HL-60 (cell line): Measurements from ENCODE around the gene CCDC127.
"Not testable (repeated sequence)": the region's sequence is repeated elsewhere in the genome, so short reads cannot be mapped to it uniquely, and the experiment has no call there.

Experiments used
- POLR2AphosphoS5 ChIP-seq: IDR thresholded peaks from 2 replicates; pipeline ENCODE4 v1.6.1; 2012; ENCODE audit warnings: low read depth
- SPI1 ChIP-seq: IDR thresholded peaks from 2 replicates; pipeline ENCODE4 v1.6.1; 2012; ENCODE audit warnings: low read depth, mild to moderate bottlenecking, borderline replicate concordance
- TF ChIP-seq, protein P1 (sequence below): IDR thresholded peaks from one replicate; pipeline ENCODE4 v1.5.1; 2011; ENCODE audit warnings: low read length, control low read depth, inconsistent platforms; ENCODE audit not compliant: insufficient read depth

DNA sequence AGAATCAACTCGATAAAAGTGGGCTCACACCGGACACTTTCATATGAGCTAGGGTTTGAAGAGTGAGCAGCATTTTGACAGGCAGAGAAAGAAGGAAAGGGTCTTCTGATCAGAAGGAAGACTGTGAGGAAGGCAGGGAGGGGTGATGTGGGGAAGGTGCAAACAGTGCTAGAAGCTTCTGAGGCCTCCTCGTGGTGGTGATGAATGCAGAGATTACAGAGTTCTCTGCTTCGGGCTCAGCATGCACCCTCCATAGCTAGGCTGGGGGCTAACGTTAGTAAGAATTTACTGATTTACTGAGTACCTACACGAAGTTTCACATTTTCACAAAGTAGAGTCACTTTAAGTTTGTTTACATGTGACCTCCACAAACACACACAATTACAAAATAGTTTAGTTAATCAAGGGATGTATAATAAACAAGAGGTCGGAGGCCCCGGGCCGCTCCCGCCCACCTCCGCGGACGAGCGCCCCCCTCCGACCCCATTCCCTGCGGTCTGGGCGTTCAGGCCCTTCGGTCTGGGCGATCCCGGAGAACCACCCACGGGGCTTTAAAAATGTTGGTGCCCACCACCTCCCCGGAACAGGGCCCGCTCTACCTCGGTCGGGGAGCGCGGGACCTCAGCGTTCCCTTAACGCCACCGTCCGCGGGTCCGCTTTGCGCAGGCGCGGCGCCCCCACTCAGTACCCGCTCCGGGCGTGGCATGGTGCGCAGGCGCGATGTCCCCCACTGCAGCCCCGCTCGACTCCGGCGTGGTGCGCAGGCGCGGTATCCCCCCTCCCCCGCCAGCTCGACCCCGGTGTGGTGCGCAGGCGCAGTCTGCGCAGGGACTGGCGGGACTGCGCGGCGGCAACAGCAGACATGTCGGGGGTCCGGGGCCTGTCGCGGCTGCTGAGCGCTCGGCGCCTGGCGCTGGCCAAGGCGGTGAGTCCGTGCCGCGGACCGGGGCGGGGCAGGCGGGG, at the start of gene CCDC127, which contains the start of gene SDHA:
- TF ChIP-seq, protein P1, sequence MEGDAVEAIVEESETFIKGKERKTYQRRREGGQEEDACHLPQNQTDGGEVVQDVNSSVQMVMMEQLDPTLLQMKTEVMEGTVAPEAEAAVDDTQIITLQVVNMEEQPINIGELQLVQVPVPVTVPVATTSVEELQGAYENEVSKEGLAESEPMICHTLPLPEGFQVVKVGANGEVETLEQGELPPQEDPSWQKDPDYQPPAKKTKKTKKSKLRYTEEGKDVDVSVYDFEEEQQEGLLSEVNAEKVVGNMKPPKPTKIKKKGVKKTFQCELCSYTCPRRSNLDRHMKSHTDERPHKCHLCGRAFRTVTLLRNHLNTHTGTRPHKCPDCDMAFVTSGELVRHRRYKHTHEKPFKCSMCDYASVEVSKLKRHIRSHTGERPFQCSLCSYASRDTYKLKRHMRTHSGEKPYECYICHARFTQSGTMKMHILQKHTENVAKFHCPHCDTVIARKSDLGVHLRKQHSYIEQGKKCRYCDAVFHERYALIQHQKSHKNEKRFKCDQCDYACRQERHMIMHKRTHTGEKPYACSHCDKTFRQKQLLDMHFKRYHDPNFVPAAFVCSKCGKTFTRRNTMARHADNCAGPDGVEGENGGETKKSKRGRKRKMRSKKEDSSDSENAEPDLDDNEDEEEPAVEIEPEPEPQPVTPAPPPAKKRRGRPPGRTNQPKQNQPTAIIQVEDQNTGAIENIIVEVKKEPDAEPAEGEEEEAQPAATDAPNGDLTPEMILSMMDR, result not testable (repeated sequence)
- peak; percentile 52; the same call in 1 of the 2 replicates for TF ChIP-seq POLR2AphosphoS5
- TF ChIP-seq SPI1, result not testable (repeated sequence)
